Liver (tissue), 9 donors: ENCODE results near the gene ADGRV1. TPM values are rescaled to one million over a fixed set of nuclear protein-coding genes. Genes with fewer than 3 reads are reported as not detected.

Experiments used
- DNase-seq: peaks from one replicate; pipeline ENCODE4 v3.0.0-alpha.2; 2017; ENCODE audit warnings: low spot score
- H3K27ac ChIP-seq, 2 donors: one replicate each; pipeline ENCODE4 v1.7.0; 2013; ENCODE audit warnings: inconsistent platforms in 2 of 2, low read length in 2 of 2, control low read depth in 1 of 2, low read depth in 1 of 2, mild to moderate bottlenecking in 1 of 2
- H3K27me3 ChIP-seq, 4 donors: one replicate each; pipeline versions ENCODE4 v1.6.1 to v1.7.0; 2013; ENCODE audit warnings: low read length in 3 of 4, inconsistent platforms in 1 of 4, mild to moderate bottlenecking in 1 of 4, moderate library complexity in 1 of 4; ENCODE audit not compliant: control insufficient read depth in 4 of 4, insufficient read depth in 4 of 4
- H3K36me3 ChIP-seq, 4 donors: one replicate each; pipeline versions ENCODE4 v1.6.1 to v1.7.0; 2013; ENCODE audit warnings: low read length in 3 of 4, mild to moderate bottlenecking in 3 of 4, low read depth in 1 of 4, moderate library complexity in 1 of 4; ENCODE audit not compliant: control insufficient read depth in 4 of 4, insufficient read depth in 3 of 4
- H3K4me1 ChIP-seq, 4 donors: one replicate each; pipeline versions ENCODE4 v1.6.1 to v1.7.0; 2013; ENCODE audit warnings: low read length in 3 of 4, mild to moderate bottlenecking in 3 of 4, moderate library complexity in 1 of 4; ENCODE audit not compliant: control insufficient read depth in 4 of 4, insufficient read depth in 4 of 4
- H3K4me3 ChIP-seq, 3 donors: one replicate each; pipeline versions ENCODE4 v1.6.1 to v1.7.0; 2013; ENCODE audit warnings: low read length in 3 of 3, control low read depth in 1 of 3, low read depth in 1 of 3, mild to moderate bottlenecking in 1 of 3
- H3K9ac ChIP-seq, 2 donors: one replicate each; pipeline ENCODE4 v1.7.0; 2013; ENCODE audit warnings: low read length in 2 of 2, mild to moderate bottlenecking in 2 of 2, moderate library complexity in 2 of 2, control low read depth in 1 of 2, low read depth in 1 of 2
- H3K9me3 ChIP-seq, 4 donors: one replicate each; pipeline versions ENCODE4 v1.6.1 to v1.7.0; 2013; ENCODE audit warnings: low read length in 3 of 4; ENCODE audit not compliant: control insufficient read depth in 4 of 4
- EGR1 ChIP-seq, 2 donors: IDR thresholded peaks; 2 replicates each; pipeline ENCODE4 v1.6.1; 2016 to 2018; ENCODE audit warnings: antibody characterized with exemption in 2 of 2, low read depth in 2 of 2
- FOXA2 ChIP-seq: IDR thresholded peaks from 2 replicates; pipeline ENCODE4 v1.6.1; 2016; ENCODE audit warnings: antibody characterized with exemption
- GABPA ChIP-seq, 2 donors: IDR thresholded peaks in 1 of 2; conservative IDR thresholded peaks in 1 of 2; 2 replicates each; pipeline ENCODE4 v1.6.1; 2016; ENCODE audit warnings: antibody characterized with exemption in 2 of 2, mild to moderate bottlenecking in 1 of 2, moderate library complexity in 1 of 2
- HNF4A ChIP-seq, 2 donors: conservative IDR thresholded peaks; 2 replicates each; pipeline ENCODE4 v1.6.1; 2016; ENCODE audit warnings: antibody characterized with exemption in 2 of 2, mild to moderate bottlenecking in 2 of 2
- HNF4G ChIP-seq: IDR thresholded peaks from 2 replicates; pipeline ENCODE4 v1.6.1; 2016; ENCODE audit warnings: antibody characterized with exemption
- JUND ChIP-seq, 2 donors: IDR thresholded peaks; 2 replicates each; pipeline ENCODE4 v1.6.1; 2016; ENCODE audit warnings: antibody characterized with exemption in 2 of 2
- NR2F2 ChIP-seq: IDR thresholded peaks from 2 replicates; pipeline ENCODE4 v1.6.1; 2016; ENCODE audit warnings: antibody characterized with exemption
- RAD21 ChIP-seq, 2 donors: IDR thresholded peaks; 2 replicates each; pipeline ENCODE4 v1.6.1; 2016; ENCODE audit warnings: antibody characterized with exemption in 2 of 2, mild to moderate bottlenecking in 2 of 2
- RXRA ChIP-seq, 2 donors: IDR thresholded peaks; 2 replicates each; pipeline ENCODE4 v1.6.1; 2017 to 2018; ENCODE audit warnings: antibody characterized with exemption in 2 of 2, mild to moderate bottlenecking in 1 of 2
- SP1 ChIP-seq: IDR thresholded peaks from 2 replicates; pipeline ENCODE4 v1.6.1; 2018; ENCODE audit warnings: antibody characterized with exemption, mild to moderate bottlenecking
- TAF1 ChIP-seq: conservative IDR thresholded peaks from 2 replicates; pipeline ENCODE4 v1.6.1; 2016; ENCODE audit warnings: antibody characterized with exemption, mild to moderate bottlenecking
- YY1 ChIP-seq: IDR thresholded peaks from 2 replicates; pipeline ENCODE4 v1.6.1; 2016; ENCODE audit warnings: antibody characterized with exemption, mild to moderate bottlenecking
- WGBS: extraction: QIAGEN DNeasy Blood & Tissue Kit; methylation state at CpG from one replicate; pipeline ENCODE4 v1.1.7; 2013; 5-methylcytosine and 5-hydroxymethylcytosine counted together
- polyA plus RNA-seq, 2 donors: library from polyadenylated mRNA; stranded (reverse) in 1 of 2; unstranded in 1 of 2; fragments of 200-250 nt in 1 of 2; fragments of >200 nt in 1 of 2; fragmentation: Nextera tagmentation in 1 of 2; extraction: Ambion mirVana in 1 of 2; gene quantifications; one replicate each; pipeline versions ENCODE4 v1.2.1 to v1.2.3, GENCODE V29; 2013 to 2015
- total RNA-seq, 2 donors: library from RNA; depleted of rRNA; stranded (reverse); fragments of >200 nt; gene quantifications; one replicate each; pipeline ENCODE4 v1.2.3, GENCODE V29; 2014
- TF ChIP-seq, protein P1 (sequence below): IDR thresholded peaks from 2 replicates; pipeline ENCODE4 v1.6.1; 2016; ENCODE audit warnings: antibody characterized with exemption, mild to moderate bottlenecking
- TF ChIP-seq, protein P2 (sequence below): IDR thresholded peaks from 2 replicates; pipeline ENCODE4 v1.6.1; 2016; ENCODE audit warnings: antibody characterized with exemption
- TF ChIP-seq, protein P3 (sequence below): IDR thresholded peaks from 2 replicates; pipeline ENCODE4 v1.6.1; 2016; ENCODE audit warnings: antibody characterized with exemption
- TF ChIP-seq, protein P4 (sequence below): IDR thresholded peaks from 2 replicates; pipeline ENCODE4 v1.6.1; 2016; ENCODE audit warnings: antibody characterized with exemption
- TF ChIP-seq, protein P5 (sequence below): fragments of 150-350 bp; IDR thresholded peaks from 2 replicates; pipeline ENCODE4 v1.5.1; 2017; ENCODE audit warnings: improper control_type of control experiment, low read depth, low read length; ENCODE audit not compliant: missing input control
- donor health status: healthy.
- donor health status: healthy.
- donor health status: healthy.
- donor health status: healthy.
- donor health status: healthy.

ADGRV1 gene
- total and polyA plus RNA-seq, 4 donors, result 5.1 to 15.5 (median 9.6) TPM

DNA sequence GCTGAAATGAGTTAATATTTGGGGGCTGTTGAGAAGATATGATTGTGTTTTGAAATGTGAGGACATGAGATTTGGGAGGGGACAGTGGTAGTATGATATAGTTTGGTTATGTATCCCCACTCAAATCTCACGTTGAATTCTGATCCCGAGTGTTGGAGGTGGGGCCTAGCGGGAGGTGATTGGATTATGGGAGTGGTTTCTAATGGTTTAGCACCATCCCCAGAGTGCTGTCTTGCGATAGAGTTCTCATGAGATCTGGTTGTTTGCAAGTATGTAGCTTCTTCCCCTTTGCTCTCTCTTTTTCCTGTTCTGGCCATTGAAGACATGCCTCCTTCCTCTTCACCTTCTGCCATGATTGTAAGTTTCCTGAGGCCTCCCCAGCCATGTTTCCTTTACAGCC, 438.5 kb downstream of the ADGRV1 start:
- DNase-seq, result no peak
- Histone ChIP-seq H3K36me3 (no peaks in the 10 kb centered on the region), H3K9ac (no peak overlapping the region), H3K4me3 (no peak overlapping the region), H3K9me3 (peaks cover 0 to 5% (median 1%) of the 10 kb centered on the region in 4 donors), H3K27me3 (no peaks in the 10 kb centered on the region), H3K27ac (no peak overlapping the region), H3K4me1 (no peaks in the 10 kb centered on the region)
- WGBS, result 96% methylated on average over 4 of the region's 4 CpGs
- TF ChIP-seq HNF4G (no peak), NR2F2 (no peak), SP1 (no peak), RAD21 (IDR thresholded peaks at IDR 0.05) (no peak), JUND (IDR thresholded peaks at IDR 0.05) (no peak), FOXA2 (no peak), TAF1 (no peak), YY1 (no peak), GABPA (IDR thresholded peaks at IDR 0.05 in 1 of 2, conservative IDR thresholded peaks at IDR 0.05 in 1 of 2) (no peak), RXRA (IDR thresholded peaks at IDR 0.05) (no peak), EGR1 (IDR thresholded peaks at IDR 0.05; ENCODE audit: low read depth in 2 of 2) (no peak), HNF4A (conservative IDR thresholded peaks at IDR 0.05) (no peak)
- TF ChIP-seq, protein P1, sequence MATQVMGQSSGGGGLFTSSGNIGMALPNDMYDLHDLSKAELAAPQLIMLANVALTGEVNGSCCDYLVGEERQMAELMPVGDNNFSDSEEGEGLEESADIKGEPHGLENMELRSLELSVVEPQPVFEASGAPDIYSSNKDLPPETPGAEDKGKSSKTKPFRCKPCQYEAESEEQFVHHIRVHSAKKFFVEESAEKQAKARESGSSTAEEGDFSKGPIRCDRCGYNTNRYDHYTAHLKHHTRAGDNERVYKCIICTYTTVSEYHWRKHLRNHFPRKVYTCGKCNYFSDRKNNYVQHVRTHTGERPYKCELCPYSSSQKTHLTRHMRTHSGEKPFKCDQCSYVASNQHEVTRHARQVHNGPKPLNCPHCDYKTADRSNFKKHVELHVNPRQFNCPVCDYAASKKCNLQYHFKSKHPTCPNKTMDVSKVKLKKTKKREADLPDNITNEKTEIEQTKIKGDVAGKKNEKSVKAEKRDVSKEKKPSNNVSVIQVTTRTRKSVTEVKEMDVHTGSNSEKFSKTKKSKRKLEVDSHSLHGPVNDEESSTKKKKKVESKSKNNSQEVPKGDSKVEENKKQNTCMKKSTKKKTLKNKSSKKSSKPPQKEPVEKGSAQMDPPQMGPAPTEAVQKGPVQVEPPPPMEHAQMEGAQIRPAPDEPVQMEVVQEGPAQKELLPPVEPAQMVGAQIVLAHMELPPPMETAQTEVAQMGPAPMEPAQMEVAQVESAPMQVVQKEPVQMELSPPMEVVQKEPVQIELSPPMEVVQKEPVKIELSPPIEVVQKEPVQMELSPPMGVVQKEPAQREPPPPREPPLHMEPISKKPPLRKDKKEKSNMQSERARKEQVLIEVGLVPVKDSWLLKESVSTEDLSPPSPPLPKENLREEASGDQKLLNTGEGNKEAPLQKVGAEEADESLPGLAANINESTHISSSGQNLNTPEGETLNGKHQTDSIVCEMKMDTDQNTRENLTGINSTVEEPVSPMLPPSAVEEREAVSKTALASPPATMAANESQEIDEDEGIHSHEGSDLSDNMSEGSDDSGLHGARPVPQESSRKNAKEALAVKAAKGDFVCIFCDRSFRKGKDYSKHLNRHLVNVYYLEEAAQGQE, result no peak
- TF ChIP-seq, protein P2, sequence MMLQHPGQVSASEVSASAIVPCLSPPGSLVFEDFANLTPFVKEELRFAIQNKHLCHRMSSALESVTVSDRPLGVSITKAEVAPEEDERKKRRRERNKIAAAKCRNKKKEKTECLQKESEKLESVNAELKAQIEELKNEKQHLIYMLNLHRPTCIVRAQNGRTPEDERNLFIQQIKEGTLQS, result no peak
- TF ChIP-seq, protein P3, sequence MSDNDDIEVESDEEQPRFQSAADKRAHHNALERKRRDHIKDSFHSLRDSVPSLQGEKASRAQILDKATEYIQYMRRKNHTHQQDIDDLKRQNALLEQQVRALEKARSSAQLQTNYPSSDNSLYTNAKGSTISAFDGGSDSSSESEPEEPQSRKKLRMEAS, result no peak
- TF ChIP-seq, protein P4, sequence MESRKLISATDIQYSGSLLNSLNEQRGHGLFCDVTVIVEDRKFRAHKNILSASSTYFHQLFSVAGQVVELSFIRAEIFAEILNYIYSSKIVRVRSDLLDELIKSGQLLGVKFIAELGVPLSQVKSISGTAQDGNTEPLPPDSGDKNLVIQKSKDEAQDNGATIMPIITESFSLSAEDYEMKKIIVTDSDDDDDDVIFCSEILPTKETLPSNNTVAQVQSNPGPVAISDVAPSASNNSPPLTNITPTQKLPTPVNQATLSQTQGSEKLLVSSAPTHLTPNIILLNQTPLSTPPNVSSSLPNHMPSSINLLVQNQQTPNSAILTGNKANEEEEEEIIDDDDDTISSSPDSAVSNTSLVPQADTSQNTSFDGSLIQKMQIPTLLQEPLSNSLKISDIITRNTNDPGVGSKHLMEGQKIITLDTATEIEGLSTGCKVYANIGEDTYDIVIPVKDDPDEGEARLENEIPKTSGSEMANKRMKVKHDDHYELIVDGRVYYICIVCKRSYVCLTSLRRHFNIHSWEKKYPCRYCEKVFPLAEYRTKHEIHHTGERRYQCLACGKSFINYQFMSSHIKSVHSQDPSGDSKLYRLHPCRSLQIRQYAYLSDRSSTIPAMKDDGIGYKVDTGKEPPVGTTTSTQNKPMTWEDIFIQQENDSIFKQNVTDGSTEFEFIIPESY, result no peak
- TF ChIP-seq, protein P5, sequence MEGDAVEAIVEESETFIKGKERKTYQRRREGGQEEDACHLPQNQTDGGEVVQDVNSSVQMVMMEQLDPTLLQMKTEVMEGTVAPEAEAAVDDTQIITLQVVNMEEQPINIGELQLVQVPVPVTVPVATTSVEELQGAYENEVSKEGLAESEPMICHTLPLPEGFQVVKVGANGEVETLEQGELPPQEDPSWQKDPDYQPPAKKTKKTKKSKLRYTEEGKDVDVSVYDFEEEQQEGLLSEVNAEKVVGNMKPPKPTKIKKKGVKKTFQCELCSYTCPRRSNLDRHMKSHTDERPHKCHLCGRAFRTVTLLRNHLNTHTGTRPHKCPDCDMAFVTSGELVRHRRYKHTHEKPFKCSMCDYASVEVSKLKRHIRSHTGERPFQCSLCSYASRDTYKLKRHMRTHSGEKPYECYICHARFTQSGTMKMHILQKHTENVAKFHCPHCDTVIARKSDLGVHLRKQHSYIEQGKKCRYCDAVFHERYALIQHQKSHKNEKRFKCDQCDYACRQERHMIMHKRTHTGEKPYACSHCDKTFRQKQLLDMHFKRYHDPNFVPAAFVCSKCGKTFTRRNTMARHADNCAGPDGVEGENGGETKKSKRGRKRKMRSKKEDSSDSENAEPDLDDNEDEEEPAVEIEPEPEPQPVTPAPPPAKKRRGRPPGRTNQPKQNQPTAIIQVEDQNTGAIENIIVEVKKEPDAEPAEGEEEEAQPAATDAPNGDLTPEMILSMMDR, result no peak

DNA sequence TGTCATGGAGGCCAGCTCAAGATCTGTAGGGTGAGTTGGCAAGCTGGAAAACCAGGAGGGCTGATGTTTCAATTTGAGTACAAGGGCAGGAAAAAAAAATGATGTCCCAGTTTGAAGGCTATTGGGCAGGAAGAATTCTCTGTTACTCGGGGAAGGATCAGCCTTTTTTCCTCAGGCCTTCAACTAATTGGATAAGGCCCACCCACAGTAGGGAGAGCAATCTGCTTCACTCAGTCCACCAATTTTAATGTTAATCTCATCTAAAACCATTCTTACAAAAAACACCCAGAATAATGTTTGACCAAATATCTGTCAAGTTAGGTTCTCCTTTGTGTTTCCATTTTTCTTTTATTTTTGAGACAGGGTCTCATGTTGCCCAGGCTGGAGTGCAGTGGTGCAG, 442.1 kb downstream of the ADGRV1 start:
- H3K27ac ChIP-seq, result no peak overlapping the region
- peaks cover 0 to 3% (median 1%) of the 10 kb centered on the region in 4 donors for H3K9me3 ChIP-seq
- 92% methylated on average over 1 of the region's 1 CpG for WGBS
- H3K27me3 ChIP-seq, result no peaks in the 10 kb centered on the region
- no peak overlapping the region for H3K4me3 ChIP-seq
- TF ChIP-seq YY1 (no peak), GABPA (IDR thresholded peaks at IDR 0.05 in 1 of 2, conservative IDR thresholded peaks at IDR 0.05 in 1 of 2) (no peak), RAD21 (IDR thresholded peaks at IDR 0.05) (no peak), NR2F2 (no peak), SP1 (no peak)
- H3K4me1 ChIP-seq, result peaks cover 0 to 4% (median under 1%) of the 10 kb centered on the region in 4 donors
- H3K9ac ChIP-seq, result no peak overlapping the region
- no peaks in the 10 kb centered on the region for H3K36me3 ChIP-seq
- no peak for DNase-seq
